ENCODE data around the gene NOL9. TPM values are rescaled to one million over a fixed set of nuclear protein-coding genes. Genes with fewer than 3 reads are reported as not detected.
A peak's percentile ranks its signal among the peaks of the same experiment; 100 is the strongest.
"Not testable (repeated sequence)": the region's sequence is repeated elsewhere in the genome, so short reads cannot be mapped to it uniquely, and the experiment has no call there.

NOL9 gene
- total RNA-seq = 10 to 100 TPM; 32.5 to 39.1 TPM

GRCh38 chr1:6554031-6554906 is at the start of gene NOL9:
TSS of gene NOL9 (minus strand) at chr1:6554513. CDS start at chr1:6554502, 11 bp downstream.
- Mint-ChIP-seq H3K27ac (peak within 1 kb of the TSS; percentile 64), H3K36me3 (peaks cover 11% of the 10 kb centered on the region), H3K27me3 (no peaks in the 10 kb centered on the region), H3K4me1 (peaks cover 19% of the 10 kb centered on the region), H3K9me3 (ENCODE audit: low read depth) (no peaks in the 10 kb centered on the region), H3K4me3 (peak within 1 kb of the TSS; percentile 76)
- ATAC-seq (peak; percentile 98), DNase-seq (peak; percentile 97)
- CTCF ChIA-PET = interaction anchor here (0.7 to 3.0 kb wide), 40 partner anchors 10 to 237 kb away, joined by 3 to 33 read pairs (median 4); partner anchors contain the start of genes DNAJC11, KLHL21, PLEKHG5 and THAP3

DNA sequence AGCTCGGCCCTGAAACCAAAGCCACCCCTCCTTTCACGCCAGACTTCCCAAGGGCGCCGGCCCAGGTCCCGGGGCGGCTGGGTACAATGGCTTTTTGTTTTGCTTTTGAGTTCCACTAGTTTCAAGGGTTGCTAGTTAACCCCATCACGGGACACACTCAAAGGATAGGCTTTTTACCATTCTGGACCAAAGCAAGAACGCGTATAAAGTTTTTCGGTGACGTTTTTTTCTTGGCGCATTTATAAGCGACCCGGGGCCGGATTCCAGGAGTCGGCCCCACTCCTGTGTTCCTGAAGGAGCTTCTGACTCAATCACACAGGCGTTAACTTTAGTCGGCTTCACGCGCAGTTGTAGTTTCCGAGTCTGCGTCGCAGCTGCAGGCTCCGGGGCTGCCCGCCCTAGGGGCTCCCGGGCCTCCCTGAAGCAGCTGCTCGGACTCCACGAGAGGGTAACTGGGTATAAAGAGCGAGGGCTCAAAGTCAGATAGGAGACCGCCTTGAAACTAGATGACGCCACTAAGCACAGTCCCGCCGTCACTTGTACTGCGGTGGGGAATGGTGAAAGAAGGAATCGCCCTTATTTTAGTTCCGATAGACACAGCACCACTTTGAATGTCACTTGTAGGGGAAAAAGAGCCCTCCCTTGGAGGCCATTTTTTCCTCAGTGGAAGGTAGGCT is 49.1 kb upstream of the NOL9 start:
- no peaks in the 10 kb centered on the region for H3K9me3 Mint-ChIP-seq (ENCODE audit: low read depth)
- no peaks in the 10 kb centered on the region for H3K27me3 Mint-ChIP-seq
- CTCF ChIA-PET = interaction anchor here (1.0 to 2.8 kb wide), 7 partner anchors 8 to 165 kb away, joined by 3 to 13 read pairs (median 4); partner anchors contain the start of genes NOL9, PHF13 and TAS1R1
- H3K27ac Mint-ChIP-seq = peak overlapping the region; percentile 99
- peaks cover 33% of the 10 kb centered on the region for H3K4me1 Mint-ChIP-seq
- H3K36me3 Mint-ChIP-seq = peaks cover 14% of the 10 kb centered on the region
- DNase-seq (peak; percentile 73), ATAC-seq (peak; percentile 31)
- peak overlapping the region; percentile 73 for H3K4me3 Mint-ChIP-seq

GRCh38 chr1:6602669-6603237 is 48.4 kb upstream of the NOL9 start, which contains the start of gene KLHL21:
TSS of gene KLHL21 (minus strand) at chr1:6602869. CDS start at chr1:6602817, 52 bp downstream.
- H3K4me1 Mint-ChIP-seq = peaks cover 36% of the 10 kb centered on the region
- CTCF ChIA-PET = interaction anchor here (0.8 to 2.8 kb wide), 10 partner anchors 9 to 112 kb away, joined by 3 to 13 read pairs (median 4); partner anchors contain the start of genes DNAJC11, NOL9, PHF13 and PLEKHG5
- no peaks in the 10 kb centered on the region for H3K27me3 Mint-ChIP-seq
- peak; percentile 70 for ATAC-seq
- peak within 1 kb of the TSS; percentile 95 for H3K4me3 Mint-ChIP-seq
- H3K9me3 Mint-ChIP-seq (ENCODE audit: low read depth) = no peaks in the 10 kb centered on the region
- H3K36me3 Mint-ChIP-seq = peaks cover 14% of the 10 kb centered on the region
- DNase-seq = peak; percentile 91
- peak within 1 kb of the TSS; percentile 99 for H3K27ac Mint-ChIP-seq

GRCh38 chr1:6601923-6602668 is 47.8 kb upstream of the NOL9 start:
- Mint-ChIP-seq H3K27ac (peak overlapping the region; percentile 94), H3K36me3 (peaks cover 16% of the 10 kb centered on the region), H3K9me3 (ENCODE audit: low read depth) (no peaks in the 10 kb centered on the region), H3K4me3 (peak overlapping the region; percentile 95), H3K4me1 (peaks cover 41% of the 10 kb centered on the region), H3K27me3 (no peaks in the 10 kb centered on the region)
- peak; percentile 52 for ATAC-seq
- peak; percentile 79 for DNase-seq
- CTCF ChIA-PET = interaction anchor here (0.8 to 2.8 kb wide), 11 partner anchors 10 to 114 kb away, joined by 3 to 13 read pairs (median 4); partner anchors contain the start of genes DNAJC11, NOL9, PHF13 and PLEKHG5

GRCh38 chr1:6601049-6601922 is 47.0 kb upstream of the NOL9 start:
- CTCF ChIA-PET = interaction anchor here (0.7 to 2.8 kb wide), 13 partner anchors 11 to 113 kb away, joined by 3 to 13 read pairs (median 4); partner anchors contain the start of genes DNAJC11, NOL9, PLEKHG5 and TAS1R1
- ATAC-seq (peak; percentile 51), DNase-seq (peak; percentile 87)
- H3K27ac Mint-ChIP-seq = peak overlapping the region; percentile 94
- H3K27me3 Mint-ChIP-seq = no peaks in the 10 kb centered on the region
- H3K36me3 Mint-ChIP-seq = peaks cover 18% of the 10 kb centered on the region
- H3K4me1 Mint-ChIP-seq = peaks cover 41% of the 10 kb centered on the region
- no peaks in the 10 kb centered on the region for H3K9me3 Mint-ChIP-seq (ENCODE audit: low read depth)
- peak overlapping the region; percentile 95 for H3K4me3 Mint-ChIP-seq

GRCh38 chr1:6600410-6601048 is 46.2 kb upstream of the NOL9 start:
- Mint-ChIP-seq H3K27me3 (no peaks in the 10 kb centered on the region), H3K36me3 (peaks cover 20% of the 10 kb centered on the region), H3K9me3 (ENCODE audit: low read depth) (no peaks in the 10 kb centered on the region), H3K4me3 (peak overlapping the region; percentile 95), H3K4me1 (peaks cover 41% of the 10 kb centered on the region), H3K27ac (peak overlapping the region; percentile 94)
- no peak for DNase-seq
- ATAC-seq = peak; percentile 3
- CTCF ChIA-PET = interaction anchor here (0.7 to 2.3 kb wide), 9 partner anchors 18 to 111 kb away, joined by 3 to 10 read pairs (median 4); partner anchors contain the start of genes NOL9 and TAS1R1

- CTCF ChIA-PET = interaction anchor here (0.7 to 1.8 kb wide), 9 partner anchors 12 to 110 kb away, joined by 3 to 7 read pairs (median 3); partner anchors contain the start of genes NOL9 and TAS1R1
- H3K9me3 Mint-ChIP-seq (ENCODE audit: low read depth); ATAC-seq; DNase-seq; H3K27me3 Mint-ChIP-seq: not testable (repeated sequence)
- H3K4me3 Mint-ChIP-seq = peak overlapping the region; percentile 95
- peaks cover 42% of the 10 kb centered on the region for H3K4me1 Mint-ChIP-seq
- peak overlapping the region; percentile 94 for H3K27ac Mint-ChIP-seq
- H3K36me3 Mint-ChIP-seq = peaks cover 21% of the 10 kb centered on the region
These were observed 45.7 kb upstream of the NOL9 start for GRCh38 chr1:6599991-6600390.

DNA sequence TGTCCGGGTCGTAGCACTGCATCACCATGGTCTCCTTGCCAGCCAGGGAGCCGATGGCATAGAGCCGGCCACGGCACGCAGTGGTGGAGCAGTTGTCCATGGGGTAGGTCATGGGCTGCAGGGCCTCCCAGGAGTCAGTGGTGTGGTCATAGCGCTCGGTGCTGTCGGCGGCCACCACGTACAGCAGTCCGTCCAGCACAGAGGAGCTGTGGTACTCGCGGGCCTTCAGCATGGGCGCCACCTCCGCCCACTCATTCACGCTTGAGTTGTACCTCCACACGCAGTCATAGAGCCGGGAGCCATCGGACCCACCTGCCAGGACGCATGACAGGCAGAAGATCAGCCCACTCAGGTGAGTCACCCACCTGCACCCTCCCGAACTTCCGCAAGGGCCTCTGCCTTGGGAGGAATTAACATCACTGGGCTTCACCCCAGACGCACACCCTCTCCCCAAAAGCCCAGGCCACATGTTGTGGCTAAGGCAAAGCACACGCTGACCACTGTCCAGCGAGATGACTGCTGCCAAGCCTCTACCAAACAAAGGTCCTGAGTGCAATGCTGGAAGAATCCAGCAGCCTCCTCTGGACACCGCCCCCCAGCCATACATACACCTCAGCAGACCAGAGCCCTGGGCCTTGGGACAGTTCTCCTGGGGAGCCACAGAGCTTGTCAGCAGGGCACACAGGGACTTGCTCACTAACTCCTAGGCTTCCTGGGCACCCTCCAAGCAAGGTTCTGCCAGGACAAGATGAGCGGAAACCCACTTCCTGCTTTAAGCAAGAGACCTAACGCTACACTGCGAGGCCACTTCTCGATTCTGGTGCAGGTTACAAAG is 45.0 kb upstream of the NOL9 start:
- peaks cover 24% of the 10 kb centered on the region for H3K36me3 Mint-ChIP-seq

GRCh38 chr1:6597777-6598131 is 43.4 kb upstream of the NOL9 start:
- Mint-ChIP-seq H3K4me3 (no peak overlapping the region), H3K27ac (peak overlapping the region; percentile 31), H3K9me3 (ENCODE audit: low read depth) (no peaks in the 10 kb centered on the region), H3K4me1 (peaks cover 40% of the 10 kb centered on the region), H3K27me3 (no peaks in the 10 kb centered on the region), H3K36me3 (peaks cover 27% of the 10 kb centered on the region)
- ATAC-seq = no peak
- CTCF ChIA-PET = interaction anchor here (1.4 kb wide), 1 partner anchor 43 kb away, joined by 3 read pairs; the partner anchor contains the start of genes NOL9 and TAS1R1
- DNase-seq = no peak

More for the DNA sequence above, 45.0 kb upstream of the NOL9 start:
- peaks cover 42% of the 10 kb centered on the region for H3K4me1 Mint-ChIP-seq
- H3K27ac Mint-ChIP-seq = peak overlapping the region; percentile 94
- H3K4me3 Mint-ChIP-seq = peak overlapping the region; percentile 95
- H3K9me3 Mint-ChIP-seq (ENCODE audit: low read depth) = no peaks in the 10 kb centered on the region
- CTCF ChIA-PET = interaction anchor here (0.8 to 1.8 kb wide), 6 partner anchors 13 to 110 kb away, joined by 3 to 7 read pairs (median 4); partner anchors contain the start of genes NOL9 and TAS1R1
- no peaks in the 10 kb centered on the region for H3K27me3 Mint-ChIP-seq
- ATAC-seq = no peak
- DNase-seq = peak; percentile 75
